HG03045 (cell line): ENCODE data around the gene TCAIM.
"Not testable (repeated sequence)": the region's sequence is repeated elsewhere in the genome, so short reads cannot be mapped to it uniquely, and the experiment has no call there.

Experiments used
- ATAC-seq: cut with Tn5 transposase; IDR thresholded peaks from one replicate; pipeline ENCODE4 v1.9.1; 2021; ENCODE audit warnings: mild to moderate bottlenecking, moderate library complexity; ENCODE audit not compliant: unreplicated experiment

TCAIM gene

GRCh38 chr3:44342176-44342790, 3.7 kb downstream of the TCAIM start:
- ATAC-seq = no peak

- no peak for ATAC-seq
Observed at GRCh38 chr3:44343421-44343820, 4.9 kb downstream of the TCAIM start.

- not testable (repeated sequence) for ATAC-seq
Observed at GRCh38 chr3:44346590-44346989, 8.0 kb downstream of the TCAIM start.

- ATAC-seq = no peak
Observed at GRCh38 chr3:44348993-44349392, 10.4 kb downstream of the TCAIM start.

- ATAC-seq = no peak
Observed at GRCh38 chr3:44353355-44353924, 14.9 kb downstream of the TCAIM start.

- no peak for ATAC-seq
Observed at GRCh38 chr3:44355362-44356033, 16.9 kb downstream of the TCAIM start.

- no peak for ATAC-seq
Observed at GRCh38 chr3:44359146-44359751, 20.7 kb downstream of the TCAIM start.

- no peak for ATAC-seq
Observed at GRCh38 chr3:44363591-44363990, 25.0 kb downstream of the TCAIM start.

- ATAC-seq = no peak
Observed at GRCh38 chr3:44365952-44366351, 27.4 kb downstream of the TCAIM start.

- no peak for ATAC-seq
Observed at GRCh38 chr3:44375450-44375849, 36.9 kb downstream of the TCAIM start.

- ATAC-seq = no peak
Observed at GRCh38 chr3:44387404-44387803, 48.8 kb downstream of the TCAIM start.

- no peak for ATAC-seq
Observed at GRCh38 chr3:44392489-44392888, 53.9 kb downstream of the TCAIM start.

- ATAC-seq = no peak
Observed at GRCh38 chr3:44395714-44396113, 57.1 kb downstream of the TCAIM start.

GRCh38 chr3:44396200-44397171, 57.9 kb downstream of the TCAIM start:
- no peak for ATAC-seq

- ATAC-seq = not testable (repeated sequence)
Observed at GRCh38 chr3:44398271-44398670, 59.7 kb downstream of the TCAIM start.

- no peak for ATAC-seq
Observed at GRCh38 chr3:44398853-44399252, 60.3 kb downstream of the TCAIM start.

- ATAC-seq = no peak
Observed at GRCh38 chr3:44400771-44401170, 62.2 kb downstream of the TCAIM start.

- no peak for ATAC-seq
Observed at GRCh38 chr3:44402548-44402947, 64.0 kb downstream of the TCAIM start.

GRCh38 chr3:44409640-44410410, 71.3 kb downstream of the TCAIM start:
- no peak for ATAC-seq

- no peak for ATAC-seq
Observed at GRCh38 chr3:44411031-44411645, 72.6 kb downstream of the TCAIM start.
